HepG2 (cell line): ENCODE measurements around the gene NAGS. TPM values are rescaled to one million over a fixed set of nuclear protein-coding genes. Genes with fewer than 3 reads are reported as not detected.

ENCODE experiments used
- CENPT ChIP-seq: sonication (generic); formaldehyde crosslinking; IDR thresholded peaks from 2 replicates; pipeline ENCODE4 v1.8.0; 2022; ENCODE audit warnings: low read depth, mild to moderate bottlenecking, moderate library complexity, missing genetic modification reagents
- CREM ChIP-seq, 2 experiments: sonication (generic) in 1 of 2; formaldehyde crosslinking in 1 of 2; IDR thresholded peaks; 2 replicates each; pipeline versions ENCODE4 v1.4.0 to v1.6.1; 2016 to 2020; ENCODE audit warnings: antibody characterized with exemption in 1 of 2, mild to moderate bottlenecking in 1 of 2, missing genetic modification reagents in 1 of 2
- EHMT2 ChIP-seq: fragments of 200-600 bp; sonication (generic); IDR thresholded peaks from 2 replicates; pipeline ENCODE4 v1.7.0; 2017; ENCODE audit warnings: antibody characterized with exemption, low read depth, low read length, borderline replicate concordance
- GATAD2A ChIP-seq: IDR thresholded peaks from 2 replicates; pipeline ENCODE4 v1.6.1; 2016
- HNRNPL ChIP-seq: fragments of 200-400 bp; formaldehyde crosslinking; IDR thresholded peaks from 2 replicates; pipeline ENCODE4 v1.6.1; 2017; ENCODE audit warnings: mild to moderate bottlenecking, low read depth, low read length
- HOXA9 ChIP-seq: sonication (generic); formaldehyde crosslinking; IDR thresholded peaks from 2 replicates; pipeline ENCODE4 v1.8.1; 2022; ENCODE audit warnings: missing genetic modification reagents, mild to moderate bottlenecking, moderate library complexity, borderline replicate concordance
- NFATC3 ChIP-seq: sonication (generic); formaldehyde crosslinking; IDR thresholded peaks from 2 replicates; pipeline ENCODE4 v1.5.1; 2020; ENCODE audit warnings: mild to moderate bottlenecking, missing genetic modification reagents
- NFE2 ChIP-seq: sonication (generic); formaldehyde crosslinking; IDR thresholded peaks from 2 replicates; pipeline ENCODE4 v1.4.0; 2020; ENCODE audit warnings: missing genetic modification reagents
- NR2F1 ChIP-seq, 2 experiments: fragments of 450-650 bp in 1 of 2; formaldehyde crosslinking in 1 of 2; IDR thresholded peaks; 2 replicates each; pipeline versions ENCODE4 v1.5.0 to v1.6.1; 2016 to 2020; ENCODE audit warnings: mild to moderate bottlenecking in 1 of 2, missing compliant biosample characterization in 1 of 2, missing genetic modification reagents in 1 of 2, moderate library complexity in 1 of 2
- NR2F6 ChIP-seq, 2 experiments: IDR thresholded peaks; 2 replicates each; pipeline ENCODE4 v1.6.1; 2016; ENCODE audit warnings: antibody characterized with exemption in 1 of 2, mild to moderate bottlenecking in 1 of 2
- RARA ChIP-seq: IDR thresholded peaks from 2 replicates; pipeline ENCODE4 v1.6.1; 2016; ENCODE audit warnings: missing genetic modification reagents, missing compliant biosample characterization
- ZBTB7A ChIP-seq: sonication (generic); formaldehyde crosslinking; IDR thresholded peaks from 2 replicates; pipeline ENCODE4 v1.8.0; 2022; ENCODE audit warnings: mild to moderate bottlenecking, missing genetic modification reagents
- ZNF121 ChIP-seq: sonication (generic); formaldehyde crosslinking; IDR thresholded peaks from 2 replicates; pipeline ENCODE4 v1.5.0; 2020; ENCODE audit warnings: mild to moderate bottlenecking, missing genetic modification reagents
- ZNF44 ChIP-seq: sonication (generic); formaldehyde crosslinking; IDR thresholded peaks from 2 replicates; pipeline ENCODE4 v1.5.1; 2020; ENCODE audit warnings: mild to moderate bottlenecking, missing genetic modification reagents
- ZNF782 ChIP-seq: sonication (generic); formaldehyde crosslinking; IDR thresholded peaks from 2 replicates; pipeline ENCODE4 v1.4.0; 2020; ENCODE audit warnings: missing genetic modification reagents, mild to moderate bottlenecking, borderline replicate concordance
- polyA plus RNA-seq, 8 experiments: library from polyadenylated mRNA; depleted of rRNA in 3 of 8; stranded (reverse) in 7 of 8; unstranded in 1 of 8; fragments of >200 nt; fragmentation: Illumina TruSeq in 4 of 8; extraction: Trizol in 4 of 8; gene quantifications; 2 replicates each; pipeline versions ENCODE4 v1.2.1 to v1.2.3, GENCODE V29; 2011 to 2016; ENCODE audit warnings: low read depth in 4 of 8, missing spikeins in 1 of 8, mixed read lengths in 1 of 8; ENCODE audit not compliant: insufficient read depth in 1 of 8
- total RNA-seq, 5 experiments: library from RNA; depleted of rRNA; stranded (reverse); fragments of >200 nt; fragmentation: Illumina TruSeq; extraction: Trizol; gene quantifications; 2 replicates each; pipeline ENCODE4 v1.2.3, GENCODE V29; 2016; ENCODE audit warnings: low read depth in 1 of 5
- TF ChIP-seq, protein P1 (sequence below): sonication (generic); formaldehyde crosslinking; conservative IDR thresholded peaks from 2 replicates; pipeline ENCODE4 v1.8.0; 2022; ENCODE audit warnings: mild to moderate bottlenecking, moderate library complexity, missing genetic modification reagents
- TF ChIP-seq, protein P2 (sequence below): sonication (generic); formaldehyde crosslinking; IDR thresholded peaks from 2 replicates; pipeline ENCODE4 v1.4.0; 2020; ENCODE audit warnings: mild to moderate bottlenecking, missing genetic modification reagents, borderline replicate concordance
- TF ChIP-seq, protein P3 (sequence below): sonication (generic); formaldehyde crosslinking; IDR thresholded peaks from 2 replicates; pipeline ENCODE4 v1.4.0; 2020; ENCODE audit warnings: missing genetic modification reagents
- TF ChIP-seq, protein P4 (sequence below): sonication (generic); formaldehyde crosslinking; IDR thresholded peaks from 2 replicates; pipeline ENCODE4 v1.8.0; 2022; ENCODE audit warnings: mild to moderate bottlenecking, missing genetic modification reagents; ENCODE audit not compliant: insufficient replicate concordance
- TF ChIP-seq, protein P5 (sequence below): sonication (generic); formaldehyde crosslinking; IDR thresholded peaks from 2 replicates; pipeline ENCODE4 v1.5.0; 2020; ENCODE audit warnings: mild to moderate bottlenecking, low read depth, missing genetic modification reagents, borderline replicate concordance

Gene NAGS
- total and polyA plus RNA-seq, 2 of the 13 experiments (the other 11 are each of a cell fraction or from before 2014, with no cell fraction given), result 4.3 to 5.1 TPM

GRCh38 chr17:44014133-44014436 is 9.7 kb downstream of the NAGS start (continued):
- TF ChIP-seq HNRNPL (0 out of 2 replicates have a peak, but pooled peaks have one; percentile 14), RARA (no peak), EHMT2 (no peak), CREM (IDR thresholded peaks at IDR 0.05) (no peak), CREM (CRISPR knock-in tag; IDR thresholded peaks at IDR 0.05) (no peak), HOXA9 (CRISPR knock-in tag) (no peak), ZNF782 (CRISPR knock-in tag) (0 out of 2 replicates have a peak, but pooled peaks have one; percentile 18), NR2F6 (IDR thresholded peaks at IDR 0.05) (no peak), NR2F6 (CRISPR knock-in tag; IDR thresholded peaks at IDR 0.05) (no peak), NFE2 (no peak), CENPT (CRISPR knock-in tag) (no peak), ZBTB7A (CRISPR knock-in tag) (no peak; the same call in 1 of the 2 replicates), GATAD2A (CRISPR knock-in tag) (0 out of 2 replicates have a peak, but pooled peaks have one; percentile 18), NFATC3 (CRISPR knock-in tag) (no peak), ZNF121 (peak; percentile 7; the same call in 1 of the 2 replicates), ZNF44 (no peak), NR2F1 (CRISPR knock-in tag; IDR thresholded peaks at IDR 0.05) (no peak)
- TF ChIP-seq, protein P1, sequence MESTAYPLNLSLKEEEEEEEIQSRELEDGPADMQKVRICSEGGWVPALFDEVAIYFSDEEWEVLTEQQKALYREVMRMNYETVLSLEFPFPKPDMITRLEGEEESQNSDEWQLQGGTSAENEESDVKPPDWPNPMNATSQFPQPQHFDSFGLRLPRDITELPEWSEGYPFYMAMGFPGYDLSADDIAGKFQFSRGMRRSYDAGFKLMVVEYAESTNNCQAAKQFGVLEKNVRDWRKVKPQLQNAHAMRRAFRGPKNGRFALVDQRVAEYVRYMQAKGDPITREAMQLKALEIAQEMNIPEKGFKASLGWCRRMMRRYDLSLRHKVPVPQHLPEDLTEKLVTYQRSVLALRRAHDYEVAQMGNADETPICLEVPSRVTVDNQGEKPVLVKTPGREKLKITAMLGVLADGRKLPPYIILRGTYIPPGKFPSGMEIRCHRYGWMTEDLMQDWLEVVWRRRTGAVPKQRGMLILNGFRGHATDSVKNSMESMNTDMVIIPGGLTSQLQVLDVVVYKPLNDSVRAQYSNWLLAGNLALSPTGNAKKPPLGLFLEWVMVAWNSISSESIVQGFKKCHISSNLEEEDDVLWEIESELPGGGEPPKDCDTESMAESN (CRISPR knock-in tag), result no peak
- TF ChIP-seq, protein P2, sequence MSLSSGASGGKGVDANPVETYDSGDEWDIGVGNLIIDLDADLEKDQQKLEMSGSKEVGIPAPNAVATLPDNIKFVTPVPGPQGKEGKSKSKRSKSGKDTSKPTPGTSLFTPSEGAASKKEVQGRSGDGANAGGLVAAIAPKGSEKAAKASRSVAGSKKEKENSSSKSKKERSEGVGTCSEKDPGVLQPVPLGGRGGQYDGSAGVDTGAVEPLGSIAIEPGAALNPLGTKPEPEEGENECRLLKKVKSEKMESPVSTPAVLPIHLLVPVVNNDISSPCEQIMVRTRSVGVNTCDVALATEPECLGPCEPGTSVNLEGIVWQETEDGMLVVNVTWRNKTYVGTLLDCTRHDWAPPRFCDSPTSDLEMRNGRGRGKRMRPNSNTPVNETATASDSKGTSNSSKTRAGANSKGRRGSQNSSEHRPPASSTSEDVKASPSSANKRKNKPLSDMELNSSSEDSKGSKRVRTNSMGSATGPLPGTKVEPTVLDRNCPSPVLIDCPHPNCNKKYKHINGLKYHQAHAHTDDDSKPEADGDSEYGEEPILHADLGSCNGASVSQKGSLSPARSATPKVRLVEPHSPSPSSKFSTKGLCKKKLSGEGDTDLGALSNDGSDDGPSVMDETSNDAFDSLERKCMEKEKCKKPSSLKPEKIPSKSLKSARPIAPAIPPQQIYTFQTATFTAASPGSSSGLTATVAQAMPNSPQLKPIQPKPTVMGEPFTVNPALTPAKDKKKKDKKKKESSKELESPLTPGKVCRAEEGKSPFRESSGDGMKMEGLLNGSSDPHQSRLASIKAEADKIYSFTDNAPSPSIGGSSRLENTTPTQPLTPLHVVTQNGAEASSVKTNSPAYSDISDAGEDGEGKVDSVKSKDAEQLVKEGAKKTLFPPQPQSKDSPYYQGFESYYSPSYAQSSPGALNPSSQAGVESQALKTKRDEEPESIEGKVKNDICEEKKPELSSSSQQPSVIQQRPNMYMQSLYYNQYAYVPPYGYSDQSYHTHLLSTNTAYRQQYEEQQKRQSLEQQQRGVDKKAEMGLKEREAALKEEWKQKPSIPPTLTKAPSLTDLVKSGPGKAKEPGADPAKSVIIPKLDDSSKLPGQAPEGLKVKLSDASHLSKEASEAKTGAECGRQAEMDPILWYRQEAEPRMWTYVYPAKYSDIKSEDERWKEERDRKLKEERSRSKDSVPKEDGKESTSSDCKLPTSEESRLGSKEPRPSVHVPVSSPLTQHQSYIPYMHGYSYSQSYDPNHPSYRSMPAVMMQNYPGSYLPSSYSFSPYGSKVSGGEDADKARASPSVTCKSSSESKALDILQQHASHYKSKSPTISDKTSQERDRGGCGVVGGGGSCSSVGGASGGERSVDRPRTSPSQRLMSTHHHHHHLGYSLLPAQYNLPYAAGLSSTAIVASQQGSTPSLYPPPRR, result 0 out of 2 replicates have a peak, but pooled peaks have one; percentile 33
- TF ChIP-seq, protein P3, sequence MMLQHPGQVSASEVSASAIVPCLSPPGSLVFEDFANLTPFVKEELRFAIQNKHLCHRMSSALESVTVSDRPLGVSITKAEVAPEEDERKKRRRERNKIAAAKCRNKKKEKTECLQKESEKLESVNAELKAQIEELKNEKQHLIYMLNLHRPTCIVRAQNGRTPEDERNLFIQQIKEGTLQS (CRISPR knock-in tag), result peak; percentile 39; the same call in 1 of the 2 replicates
- TF ChIP-seq, protein P4, sequence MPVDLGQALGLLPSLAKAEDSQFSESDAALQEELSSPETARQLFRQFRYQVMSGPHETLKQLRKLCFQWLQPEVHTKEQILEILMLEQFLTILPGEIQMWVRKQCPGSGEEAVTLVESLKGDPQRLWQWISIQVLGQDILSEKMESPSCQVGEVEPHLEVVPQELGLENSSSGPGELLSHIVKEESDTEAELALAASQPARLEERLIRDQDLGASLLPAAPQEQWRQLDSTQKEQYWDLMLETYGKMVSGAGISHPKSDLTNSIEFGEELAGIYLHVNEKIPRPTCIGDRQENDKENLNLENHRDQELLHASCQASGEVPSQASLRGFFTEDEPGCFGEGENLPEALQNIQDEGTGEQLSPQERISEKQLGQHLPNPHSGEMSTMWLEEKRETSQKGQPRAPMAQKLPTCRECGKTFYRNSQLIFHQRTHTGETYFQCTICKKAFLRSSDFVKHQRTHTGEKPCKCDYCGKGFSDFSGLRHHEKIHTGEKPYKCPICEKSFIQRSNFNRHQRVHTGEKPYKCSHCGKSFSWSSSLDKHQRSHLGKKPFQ (CRISPR knock-in tag), result no peak
- TF ChIP-seq, protein P5, sequence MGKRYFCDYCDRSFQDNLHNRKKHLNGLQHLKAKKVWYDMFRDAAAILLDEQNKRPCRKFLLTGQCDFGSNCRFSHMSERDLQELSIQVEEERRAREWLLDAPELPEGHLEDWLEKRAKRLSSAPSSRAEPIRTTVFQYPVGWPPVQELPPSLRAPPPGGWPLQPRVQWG, result no peak
